Naive thymus-derived CD4-positive, alpha-beta T cell (primary cell): Measurements from ENCODE around the gene STMND1. TPM values are rescaled to one million over a fixed set of nuclear protein-coding genes. Genes with fewer than 3 reads are reported as not detected.
"Not testable (repeated sequence)": the region's sequence is repeated elsewhere in the genome, so short reads cannot be mapped to it uniquely, and the experiment has no call there.

ENCODE experiments used
- ATAC-seq: fragments of 150-1000 bp; cut with Tn5 transposase; 2 replicates; pipeline ENCODE4 v1.10.0; 2021; ENCODE audit warnings: mild to moderate bottlenecking, moderate library complexity
- CTCF ChIA-PET: fragments of 350-600 bp; sonication (Branson Sonifier 250); formaldehyde crosslinking; loops from one replicate; lab custom pipeline; 2021; ENCODE audit warnings: antibody characterized with exemption; lab: Charles Lee
- POLR2A ChIA-PET: fragments of 350-600 bp; sonication (Branson Sonifier 250); formaldehyde crosslinking; loops from one replicate; lab custom pipeline; 2021; ENCODE audit warnings: antibody characterized with exemption, inconsistent platforms; lab: Charles Lee
- DNase-seq, 9 donors: peaks; one replicate each; pipeline versions ENCODE4 v3.0.0 to v3.0.0-alpha.2; 2020 to 2022; ENCODE audit warnings: mixed read lengths in 1 of 9
- H3K27ac ChIP-seq: one replicate; pipeline ENCODE4 v1.7.0; 2013; ENCODE audit warnings: mild to moderate bottlenecking, low read depth, low read length, moderate library complexity
- H3K27me3 ChIP-seq, 2 donors: one replicate each; pipeline ENCODE4 v1.7.0; 2013; ENCODE audit warnings: low read length in 2 of 2, mild to moderate bottlenecking in 2 of 2, moderate library complexity in 2 of 2; ENCODE audit not compliant: control insufficient read depth in 2 of 2, insufficient read depth in 2 of 2
- H3K36me3 ChIP-seq, 3 experiments: 1 replicate in 2 of 3; 2 replicates in 1 of 3; pipeline ENCODE4 v1.7.0; 2013; ENCODE audit warnings: low read length in 3 of 3, mild to moderate bottlenecking in 3 of 3, moderate library complexity in 1 of 3; ENCODE audit not compliant: insufficient read depth in 3 of 3, control insufficient read depth in 2 of 3
- H3K4me1 ChIP-seq, 2 donors: one replicate each; pipeline ENCODE4 v1.7.0; 2013; ENCODE audit warnings: low read length in 2 of 2, mild to moderate bottlenecking in 2 of 2, moderate library complexity in 1 of 2; ENCODE audit not compliant: control insufficient read depth in 2 of 2, insufficient read depth in 2 of 2
- H3K4me3 ChIP-seq: 2 replicates; pipeline ENCODE4 v1.7.0; 2013; ENCODE audit warnings: mild to moderate bottlenecking, low read length
- H3K9me3 ChIP-seq, 3 experiments: 1 replicate in 2 of 3; 2 replicates in 1 of 3; pipeline ENCODE4 v1.7.0; 2013; ENCODE audit warnings: low read length in 3 of 3; ENCODE audit not compliant: control insufficient read depth in 2 of 3
- H3K27ac Mint-ChIP-seq, 9 donors: one replicate each; pipeline ENCODE4 v1.8.0; 2020 to 2022; ENCODE audit warnings: mixed read lengths in 9 of 9, mild to moderate bottlenecking in 8 of 9, moderate library complexity in 5 of 9, inconsistent platforms in 2 of 9
- H3K27me3 Mint-ChIP-seq, 5 donors: one replicate each; pipeline ENCODE4 v1.8.0; 2021 to 2022; ENCODE audit warnings: mixed read lengths in 5 of 5, mild to moderate bottlenecking in 1 of 5
- H3K36me3 Mint-ChIP-seq, 5 donors: one replicate each; pipeline ENCODE4 v1.8.0; 2020 to 2022; ENCODE audit warnings: mixed read lengths in 5 of 5, mild to moderate bottlenecking in 3 of 5, inconsistent platforms in 1 of 5
- H3K4me1 Mint-ChIP-seq, 7 donors: one replicate each; pipeline ENCODE4 v1.8.0; 2020 to 2022; ENCODE audit warnings: mixed read lengths in 7 of 7, mild to moderate bottlenecking in 3 of 7, inconsistent platforms in 1 of 7
- H3K4me3 Mint-ChIP-seq, 10 donors: one replicate each; pipeline ENCODE4 v1.8.0; 2020 to 2022; ENCODE audit warnings: mild to moderate bottlenecking in 10 of 10, mixed read lengths in 10 of 10, moderate library complexity in 6 of 10, inconsistent platforms in 2 of 10
- H3K9me3 Mint-ChIP-seq, 11 donors: one replicate each; pipeline ENCODE4 v1.8.0; 2020 to 2022; ENCODE audit warnings: mixed read lengths in 11 of 11, mild to moderate bottlenecking in 4 of 11, inconsistent platforms in 1 of 11, moderate library complexity in 1 of 11
- intact Hi-C, 2 donors: fragments of 100-400 bp; cut with micrococcal nuclease; formaldehyde crosslinking; loops; one replicate each; pipeline ENCODE4 v1.15.1; 2023
- polyA plus RNA-seq, 2 donors: library from polyadenylated mRNA; unstranded; fragments of 300-500 nt; fragmentation: Illumina TruSeq; gene quantifications; one replicate each; pipeline ENCODE4 v1.2.3, GENCODE V29; 2021
- total RNA-seq, 6 experiments: library from RNA in 5 of 6; stranded (reverse) in 5 of 6; gene quantifications; 1 replicate in 5 of 6; 2 replicates in 1 of 6; pipeline ENCODE4 v1.2.3 and lab custom pipeline; 2021 to 2026

STMND1 gene
- total and polyA plus RNA-seq, 7 experiments from 2014 or later, result not detected

DNA sequence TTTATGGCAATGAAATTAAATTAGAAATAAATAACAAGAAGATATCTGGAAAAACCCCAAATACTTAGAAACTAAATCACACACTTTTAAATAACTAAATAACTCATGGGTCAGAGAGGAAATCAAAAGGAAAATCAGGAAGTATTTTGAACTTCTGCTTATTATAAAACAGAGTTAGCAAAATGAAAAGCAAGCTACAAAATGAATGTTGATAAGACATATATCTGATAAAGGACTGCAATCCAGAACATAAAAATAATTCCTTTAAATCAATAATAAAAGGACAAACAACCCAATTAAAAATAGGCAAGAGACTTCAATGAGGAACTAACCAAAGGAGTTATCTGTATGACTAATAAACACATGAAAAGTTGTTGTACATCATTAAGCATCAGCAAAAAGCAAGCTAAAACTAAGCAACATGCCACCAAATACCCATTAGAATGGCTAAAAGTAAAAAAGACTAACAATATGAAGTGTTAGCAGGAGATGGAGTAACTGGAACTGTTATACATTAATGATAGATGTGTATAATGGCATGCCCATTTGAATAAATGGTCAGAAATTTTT lies 38.9 kb upstream of the STMND1 start:
- Histone ChIP-seq H3K4me1 (no peaks in the 10 kb centered on the region), H3K9me3 (no peaks in the 10 kb centered on the region), H3K36me3 (no peaks in the 10 kb centered on the region), H3K27ac (no peak overlapping the region), H3K4me3 (no peak overlapping the region), H3K27me3 (no peaks in the 10 kb centered on the region)
- POLR2A ChIA-PET, result no interaction called here
- no peak overlapping the region for H3K4me3 Mint-ChIP-seq
- peaks cover 0 to 6% (median 0%) of the 10 kb centered on the region in 11 donors for H3K9me3 Mint-ChIP-seq
- H3K27me3 Mint-ChIP-seq, result peaks cover 0 to 43% (median 31%) of the 10 kb centered on the region in 5 donors
- CTCF ChIA-PET, result no interaction called here
- H3K36me3 Mint-ChIP-seq, result no peaks in the 10 kb centered on the region
- H3K4me1 Mint-ChIP-seq, result no peaks in the 10 kb centered on the region
- intact Hi-C loops, result no loop called here
- H3K27ac Mint-ChIP-seq, result no peak overlapping the region
- DNase-seq, result no peak
- ATAC-seq, result no peak

GRCh38 chr6:17064975-17065374 lies 36.9 kb upstream of the STMND1 start:
- DNase-seq, result no peak
- Mint-ChIP-seq H3K27ac (no peak overlapping the region), H3K36me3 (no peaks in the 10 kb centered on the region), H3K9me3 (peaks cover 4 to 16% (median 5%) of the 10 kb centered on the region in 11 donors), H3K27me3 (peaks cover 0 to 35% (median 21%) of the 10 kb centered on the region in 5 donors), H3K4me3 (no peak overlapping the region), H3K4me1 (no peaks in the 10 kb centered on the region)
- POLR2A ChIA-PET, result no interaction called here
- H3K4me3 ChIP-seq, result no peak overlapping the region
- H3K27ac ChIP-seq, result no peak overlapping the region
- CTCF ChIA-PET, result no interaction called here
- no peaks in the 10 kb centered on the region for H3K9me3 ChIP-seq
- no peaks in the 10 kb centered on the region for H3K36me3 ChIP-seq
- no peaks in the 10 kb centered on the region for H3K27me3 ChIP-seq
- intact Hi-C loops, result no loop called here
- H3K4me1 ChIP-seq, result no peaks in the 10 kb centered on the region
- no peak for ATAC-seq

GRCh38 chr6:17066610-17067009 lies 35.2 kb upstream of the STMND1 start:
- H3K36me3 ChIP-seq, result no peaks in the 10 kb centered on the region
- intact Hi-C loops, result no loop called here
- no peaks in the 10 kb centered on the region for H3K4me1 Mint-ChIP-seq
- no peaks in the 10 kb centered on the region for H3K36me3 Mint-ChIP-seq
- no peak overlapping the region for H3K4me3 Mint-ChIP-seq
- CTCF ChIA-PET, result no interaction called here
- DNase-seq (no peak), ATAC-seq (no peak)
- peaks cover 0 to 27% (median 11%) of the 10 kb centered on the region in 5 donors for H3K27me3 Mint-ChIP-seq
- H3K4me1 ChIP-seq, result no peaks in the 10 kb centered on the region
- no peak overlapping the region for H3K27ac Mint-ChIP-seq
- no peak overlapping the region for H3K27ac ChIP-seq
- H3K9me3 Mint-ChIP-seq, result peaks cover 4 to 26% (median 13%) of the 10 kb centered on the region in 11 donors
- no peaks in the 10 kb centered on the region for H3K9me3 ChIP-seq
- H3K27me3 ChIP-seq, result no peaks in the 10 kb centered on the region
- H3K4me3 ChIP-seq, result no peak overlapping the region
- POLR2A ChIA-PET, result no interaction called here

- H3K36me3 ChIP-seq, H3K4me3 Mint-ChIP-seq, H3K4me3 ChIP-seq, DNase-seq, H3K4me1 Mint-ChIP-seq, POLR2A ChIA-PET, H3K27ac ChIP-seq, CTCF ChIA-PET, H3K27ac Mint-ChIP-seq, ATAC-seq, H3K9me3 ChIP-seq, intact Hi-C loops, H3K36me3 Mint-ChIP-seq, H3K4me1 ChIP-seq, H3K27me3 ChIP-seq: not testable (repeated sequence)
- peaks cover 5 to 38% (median 13%) of the 10 kb centered on the region in 11 donors for H3K9me3 Mint-ChIP-seq
- H3K27me3 Mint-ChIP-seq, result peaks cover 0 to 21% (median 19%) of the 10 kb centered on the region in 5 donors
Observed at GRCh38 chr6:17068972-17069371, 32.9 kb upstream of the STMND1 start.

- CTCF ChIA-PET, intact Hi-C loops: not testable (repeated sequence)
Observed at GRCh38 chr6:17070400-17070799, 31.4 kb upstream of the STMND1 start.

GRCh38 chr6:17073596-17073995 lies 28.3 kb upstream of the STMND1 start:
- H3K4me1 ChIP-seq, DNase-seq, H3K9me3 ChIP-seq, H3K27ac Mint-ChIP-seq, intact Hi-C loops, H3K36me3 Mint-ChIP-seq, H3K27me3 ChIP-seq, POLR2A ChIA-PET, H3K4me3 ChIP-seq, H3K4me1 Mint-ChIP-seq, H3K4me3 Mint-ChIP-seq, H3K27ac ChIP-seq, CTCF ChIA-PET, ATAC-seq, H3K36me3 ChIP-seq: not testable (repeated sequence)
- Mint-ChIP-seq H3K9me3 (peaks cover 12 to 53% (median 25%) of the 10 kb centered on the region in 11 donors), H3K27me3 (peaks cover 4 to 41% (median 28%) of the 10 kb centered on the region in 5 donors)

More at GRCh38 chr6:17070400-17070799, 31.4 kb upstream of the STMND1 start:
- H3K36me3 ChIP-seq, H3K27ac Mint-ChIP-seq, DNase-seq, H3K27me3 ChIP-seq, ATAC-seq, H3K4me3 Mint-ChIP-seq, H3K4me1 ChIP-seq, H3K4me1 Mint-ChIP-seq, H3K27ac ChIP-seq, H3K4me3 ChIP-seq, H3K36me3 Mint-ChIP-seq, H3K9me3 ChIP-seq, POLR2A ChIA-PET: not testable (repeated sequence)
- Mint-ChIP-seq H3K9me3 (peaks cover 10 to 41% (median 19%) of the 10 kb centered on the region in 11 donors), H3K27me3 (peaks cover 2 to 31% (median 28%) of the 10 kb centered on the region in 5 donors)

DNA sequence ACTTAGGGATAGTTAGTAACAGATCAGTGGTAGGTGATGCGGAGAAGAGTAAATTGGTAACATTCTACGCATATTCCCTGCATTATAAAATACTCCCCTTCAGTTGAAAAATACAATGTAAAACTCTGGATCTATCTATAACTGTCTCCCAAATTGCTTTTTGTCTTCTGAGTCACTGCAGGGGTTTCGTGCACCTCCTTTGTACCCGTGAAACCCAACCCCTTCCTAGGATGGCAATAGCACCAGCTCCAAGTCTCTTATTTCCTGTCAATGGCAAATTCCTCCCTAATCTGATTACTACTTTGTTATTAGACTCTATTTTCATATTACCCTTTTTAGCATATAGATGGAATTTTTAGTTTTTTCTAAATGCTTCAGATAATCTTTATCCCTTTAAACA lies 20.6 kb upstream of the STMND1 start:
- ChIA-PET POLR2A (no interaction called here), CTCF (no interaction called here)
- H3K9me3 Mint-ChIP-seq, result peaks cover 0 to 11% (median 5%) of the 10 kb centered on the region in 11 donors
- Histone ChIP-seq H3K36me3 (no peaks in the 10 kb centered on the region), H3K9me3 (no peaks in the 10 kb centered on the region), H3K4me3 (no peak overlapping the region), H3K27me3 (no peaks in the 10 kb centered on the region), H3K27ac (no peak overlapping the region), H3K4me1 (no peaks in the 10 kb centered on the region)
- H3K4me1 Mint-ChIP-seq, result no peaks in the 10 kb centered on the region
- H3K27ac Mint-ChIP-seq, result no peak overlapping the region
- ATAC-seq (no peak), DNase-seq (no peak)
- intact Hi-C loops, result loop anchor here in 1 of 2 donors (10.0 kb wide), 1 partner anchor 316 kb away; the partner anchor contains the start of gene ATXN1
- H3K4me3 Mint-ChIP-seq, result no peak overlapping the region
- H3K36me3 Mint-ChIP-seq, result peaks cover 0 to 3% (median 0%) of the 10 kb centered on the region in 5 donors
- peaks cover 2 to 22% (median 7%) of the 10 kb centered on the region in 5 donors for H3K27me3 Mint-ChIP-seq
